NCI-H460 (cell line): ENCODE results near the gene ATG2B. TPM values are rescaled to one million over a fixed set of nuclear protein-coding genes. Genes with fewer than 3 reads are reported as not detected.
"Not testable (repeated sequence)": the region's sequence is repeated elsewhere in the genome, so short reads cannot be mapped to it uniquely, and the experiment has no call there.

Source experiments
- DNase-seq: peaks from one replicate; pipeline ENCODE4 v3.0.0-alpha.2; 2016; ENCODE audit warnings: low read depth; ENCODE audit errors: extremely low read depth
- total RNA-seq: library from RNA; depleted of rRNA; stranded (reverse); fragments of >200 nt; shearing (Covaris generic); gene quantifications from 2 replicates; pipeline ENCODE4 v1.2.3, GENCODE V29; 2014

The ATG2B gene
- total RNA-seq, 1 experiment from 2014 or later = 13.1 TPM

DNA sequence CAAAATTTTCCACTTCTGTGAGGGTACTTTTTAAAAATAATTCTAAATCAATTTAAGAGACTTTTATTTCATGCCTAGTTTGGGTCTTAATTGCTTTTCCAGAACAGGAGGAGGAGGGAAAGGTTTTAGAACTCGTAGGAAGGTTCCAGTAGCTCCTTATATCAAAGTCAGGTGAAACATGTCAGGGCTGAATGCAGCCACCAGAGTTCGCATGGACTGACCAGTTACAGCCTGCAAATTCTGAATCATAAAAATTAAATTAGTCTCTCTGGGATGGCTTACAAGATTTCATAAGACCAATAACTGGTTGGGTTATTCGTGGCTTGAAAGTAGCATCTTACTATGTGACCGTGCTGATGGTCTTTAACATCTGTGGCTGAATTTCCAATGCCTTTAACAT is 106.7 kb downstream of the ATG2B start:
- DNase-seq = no peak

DNA sequence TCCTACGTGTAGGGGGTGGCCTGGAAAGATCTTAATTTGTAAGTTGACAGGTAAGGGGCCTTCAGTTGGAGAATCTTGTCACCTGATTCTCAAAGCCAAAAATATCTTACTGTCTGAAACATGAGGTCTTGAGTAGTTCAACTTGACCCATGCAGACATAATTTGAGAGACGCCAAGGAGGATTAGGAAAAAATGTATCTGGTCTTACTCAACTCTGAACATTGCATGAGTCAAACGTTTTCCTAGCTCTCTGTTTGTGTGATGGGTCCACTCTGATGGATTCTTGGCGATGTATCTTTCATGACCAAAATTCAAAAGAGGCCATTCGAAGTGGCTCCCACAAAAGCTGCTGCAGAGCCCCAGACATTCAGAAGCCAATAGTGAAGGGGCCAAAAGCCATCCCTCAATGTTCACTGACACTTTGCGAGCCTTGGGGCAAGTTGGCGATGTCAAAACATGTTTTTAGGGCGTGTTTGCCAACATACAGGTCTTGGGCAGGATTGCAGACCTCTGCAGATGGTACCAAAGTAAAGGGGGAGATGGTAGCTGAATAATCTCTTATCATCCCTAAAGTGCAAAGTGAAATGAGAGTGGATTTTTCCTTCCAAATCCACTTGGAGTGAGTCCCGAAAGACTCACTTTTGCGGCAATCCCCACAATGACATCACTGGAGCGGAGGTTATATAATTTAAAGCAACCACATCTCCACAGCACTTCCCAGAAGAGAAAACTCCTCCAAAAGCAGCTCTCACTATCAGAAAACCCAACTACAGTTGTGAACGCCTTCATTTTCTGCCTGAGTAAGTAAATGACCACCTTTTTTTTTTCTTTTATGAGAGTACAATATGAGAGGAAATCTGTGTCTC is 107.4 kb downstream of the ATG2B start, which contains the start of gene BDKRB1:
BDKRB1 (plus strand) TSS at position 710 of the 866 bp plus-strand sequence. CDS start 7,473 bp downstream, outside the sequence.
- DNase-seq = no peak

DNA sequence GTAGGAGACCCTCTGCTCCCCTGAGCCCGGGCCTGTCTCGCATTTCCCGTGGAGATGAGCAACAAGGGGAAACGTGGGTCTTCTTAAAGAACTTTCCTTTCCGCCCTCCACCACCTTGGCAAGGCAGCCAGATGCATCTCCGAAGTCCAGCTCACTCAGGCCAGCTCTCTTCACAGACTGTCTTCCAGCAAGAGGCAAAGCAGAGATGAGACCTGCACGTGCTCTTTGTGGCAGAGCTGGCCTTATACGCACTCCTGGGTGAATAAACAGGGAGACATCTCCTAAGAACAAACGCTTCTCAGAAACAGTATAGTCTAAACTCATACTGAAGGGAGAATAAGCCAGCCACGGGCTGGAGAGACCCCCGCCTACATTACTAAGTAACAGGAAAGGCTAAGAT is 108.5 kb downstream of the ATG2B start:
- DNase-seq = no peak

DNA sequence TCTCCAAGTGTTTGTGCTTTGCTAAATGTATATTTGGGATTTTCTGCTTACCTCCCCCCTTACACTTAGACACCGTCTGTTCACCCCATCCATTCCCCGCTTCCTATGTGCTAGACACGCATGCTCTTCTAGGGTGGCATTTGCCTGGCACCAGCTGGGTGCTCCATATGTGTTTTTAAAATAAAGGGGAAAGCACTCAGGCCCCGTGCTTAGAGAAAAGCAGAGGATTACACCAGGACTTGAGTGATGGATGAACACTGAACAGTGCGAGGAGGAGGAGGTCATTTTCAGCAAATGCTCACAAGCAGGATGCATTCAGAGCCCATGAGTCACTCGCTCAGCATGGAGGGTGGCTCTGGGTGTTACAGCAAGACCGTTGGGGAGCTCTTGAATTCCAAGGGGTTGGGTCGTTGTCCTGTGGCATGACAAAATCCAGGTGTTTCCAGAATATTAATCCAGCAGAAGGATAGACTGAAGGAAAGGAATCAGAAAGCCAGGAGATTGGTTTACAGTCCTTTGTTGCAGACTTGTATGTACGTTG is 110.1 kb downstream of the ATG2B start:
- no peak for DNase-seq

DNA sequence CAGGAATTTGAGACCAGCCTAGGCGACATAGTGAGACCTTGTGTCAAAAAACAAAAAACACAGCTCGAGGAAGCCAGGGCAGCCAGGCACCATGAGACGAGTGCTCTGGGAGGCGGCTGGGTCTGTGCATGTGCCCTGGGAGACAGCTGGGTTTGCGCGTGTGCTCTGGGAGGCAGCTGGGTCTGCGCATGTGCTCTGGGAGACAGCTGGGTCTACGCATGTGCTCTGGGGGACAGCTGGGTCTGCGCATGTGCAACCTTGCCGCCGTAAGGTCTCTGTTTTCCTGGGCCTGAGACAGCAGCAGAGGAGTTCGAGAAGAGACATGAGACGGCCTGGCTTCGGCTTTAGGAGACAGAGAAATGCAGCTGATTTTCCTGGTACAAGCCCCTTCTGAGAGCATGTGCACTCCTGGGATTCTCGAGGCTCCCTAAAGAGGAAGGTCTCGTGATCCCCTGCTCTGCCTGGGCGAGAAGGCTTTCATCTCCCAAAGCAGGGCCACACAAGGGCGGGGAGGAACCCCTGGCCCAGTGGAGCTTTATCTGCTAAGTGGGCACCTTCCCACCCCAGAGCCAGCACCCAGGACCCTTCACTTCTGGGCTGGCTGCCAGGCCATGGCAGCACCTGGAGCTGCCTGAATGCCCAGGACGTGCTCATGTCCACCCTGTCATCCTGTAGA is 110.7 kb downstream of the ATG2B start:
- DNase-seq = no peak

DNA sequence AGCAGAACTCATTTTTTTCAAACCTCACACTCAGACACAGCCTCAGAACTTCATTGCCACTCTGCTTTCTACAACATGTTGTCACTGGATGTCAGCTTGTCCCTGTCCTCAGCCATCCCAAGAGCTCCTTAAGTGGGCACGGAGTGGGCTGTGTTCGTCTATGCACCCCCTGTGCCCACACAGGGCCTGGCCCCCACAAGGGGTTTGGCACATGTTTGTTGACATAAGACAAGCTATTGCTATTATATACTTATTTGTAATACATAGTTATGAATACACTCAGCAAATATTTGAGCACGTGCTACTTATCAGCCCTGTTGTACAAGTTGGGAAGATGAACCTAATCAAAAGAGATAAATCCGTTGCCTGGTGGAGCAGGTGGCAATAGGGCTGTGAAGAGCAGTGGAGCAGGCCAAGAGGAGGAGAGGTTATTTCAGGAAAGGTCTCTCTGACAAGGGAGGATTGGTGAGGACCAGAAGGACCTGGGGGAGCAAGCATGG is 111.4 kb downstream of the ATG2B start:
- no peak for DNase-seq

DNA sequence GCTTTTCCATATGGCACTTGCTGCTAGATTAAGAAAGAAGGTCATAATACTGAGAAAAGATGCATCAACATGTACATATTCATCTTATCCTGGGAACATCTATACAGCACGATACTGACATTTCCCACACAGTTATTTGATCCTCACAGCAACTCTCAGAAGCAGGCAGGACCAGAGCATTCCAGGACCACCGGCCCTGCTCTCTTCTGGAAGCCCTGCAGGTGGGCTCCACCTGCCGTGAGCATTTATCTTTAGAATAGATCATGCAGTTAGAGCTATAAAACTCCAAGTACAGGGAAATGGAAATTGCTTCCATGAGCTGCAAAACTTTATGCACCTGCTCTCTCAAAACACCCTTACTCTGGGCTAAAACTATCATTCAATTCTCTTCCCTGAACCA is 112.7 kb downstream of the ATG2B start:
- no peak for DNase-seq

DNA sequence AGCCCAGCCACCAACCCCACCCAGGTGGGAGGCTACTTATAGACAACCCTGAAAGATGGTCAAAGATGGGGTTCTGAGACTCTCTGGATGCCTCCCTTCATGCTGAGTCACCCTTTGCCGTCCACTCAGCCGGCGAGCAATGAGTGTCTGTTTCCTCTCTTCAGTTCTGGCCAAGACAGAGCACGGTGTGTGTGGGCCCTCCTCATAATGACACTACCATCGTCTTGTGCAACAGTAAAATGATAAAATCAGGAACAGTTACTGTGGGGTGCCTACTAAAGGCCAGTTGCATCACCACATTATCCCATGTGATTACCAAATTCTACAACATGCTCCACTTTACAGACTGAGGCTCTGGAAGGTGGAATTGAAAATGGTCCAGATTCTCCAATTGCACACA is 114.1 kb downstream of the ATG2B start:
- DNase-seq = no peak

DNA sequence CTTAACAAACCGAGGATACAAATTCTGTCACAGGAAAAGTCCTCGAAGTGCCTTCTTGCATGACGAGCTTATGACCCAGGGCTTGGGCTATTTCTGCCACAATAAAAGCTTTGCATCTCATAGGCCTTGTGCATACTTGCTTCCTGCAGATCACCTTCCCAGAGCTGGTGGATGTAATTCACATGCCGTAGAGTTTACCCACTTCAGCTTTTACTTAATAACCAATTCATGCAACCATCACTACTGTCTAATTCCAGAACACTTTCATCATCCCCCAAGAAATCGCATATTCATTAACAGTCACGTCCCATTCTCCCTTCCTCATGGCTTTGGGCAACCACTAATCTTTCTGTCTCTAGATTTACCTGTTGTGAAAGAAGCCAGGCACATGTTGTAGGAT is 116.1 kb downstream of the ATG2B start:
- DNase-seq = no peak

DNA sequence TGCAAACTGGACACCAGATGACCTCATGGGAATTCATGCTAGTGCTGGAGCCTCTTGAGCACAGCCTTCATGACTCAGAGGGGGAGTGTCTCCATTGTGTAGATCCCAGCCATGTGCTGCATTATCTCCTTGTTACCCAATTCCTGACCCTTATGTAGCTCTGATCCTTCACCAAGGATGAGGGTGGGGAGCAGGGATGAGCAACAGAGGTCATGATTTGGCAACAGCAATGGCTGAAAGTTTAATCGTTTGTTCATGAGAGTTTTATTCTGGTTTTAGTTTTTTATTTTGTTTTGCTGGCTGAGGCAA is 116.6 kb downstream of the ATG2B start:
- no peak for DNase-seq

DNA sequence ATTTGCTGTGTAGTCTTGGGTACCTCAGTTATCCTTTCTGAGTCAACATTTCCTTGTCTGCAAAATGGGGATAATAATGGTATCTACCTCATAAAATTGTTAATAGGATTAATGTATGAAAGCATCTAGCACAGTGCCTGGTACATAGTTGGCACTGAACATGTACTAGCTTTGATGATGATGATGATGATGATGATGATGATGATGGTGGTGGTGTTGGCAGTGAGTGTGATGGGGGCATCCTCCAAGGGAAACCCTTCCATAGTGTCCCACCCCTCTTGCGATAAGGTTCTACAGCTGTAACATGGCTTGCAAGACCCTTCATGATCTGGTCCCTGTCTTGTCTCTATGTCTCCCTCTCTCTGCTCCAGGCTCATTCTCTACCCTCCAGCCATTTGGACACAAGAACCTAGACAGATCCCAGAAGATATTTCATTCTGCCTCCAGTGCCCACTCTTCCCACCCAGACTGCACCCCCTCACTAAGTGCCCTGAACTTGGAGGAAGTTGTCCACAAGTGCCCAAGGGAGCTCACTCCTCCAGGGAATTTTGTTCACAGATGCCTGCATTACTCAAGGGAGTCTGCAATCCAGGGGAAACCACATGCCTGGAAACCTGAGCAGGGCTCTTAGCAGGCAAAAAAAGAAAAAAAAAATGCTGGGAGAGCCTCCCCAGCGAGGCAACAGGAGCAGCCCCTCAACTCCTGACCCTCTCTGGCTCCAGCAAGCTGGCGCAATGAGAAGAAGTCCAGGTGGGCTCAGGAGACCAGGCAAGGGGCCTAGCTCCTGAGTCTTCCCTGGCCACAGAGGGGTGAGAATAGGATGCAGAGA is 117.2 kb downstream of the ATG2B start:
- no peak for DNase-seq

DNA sequence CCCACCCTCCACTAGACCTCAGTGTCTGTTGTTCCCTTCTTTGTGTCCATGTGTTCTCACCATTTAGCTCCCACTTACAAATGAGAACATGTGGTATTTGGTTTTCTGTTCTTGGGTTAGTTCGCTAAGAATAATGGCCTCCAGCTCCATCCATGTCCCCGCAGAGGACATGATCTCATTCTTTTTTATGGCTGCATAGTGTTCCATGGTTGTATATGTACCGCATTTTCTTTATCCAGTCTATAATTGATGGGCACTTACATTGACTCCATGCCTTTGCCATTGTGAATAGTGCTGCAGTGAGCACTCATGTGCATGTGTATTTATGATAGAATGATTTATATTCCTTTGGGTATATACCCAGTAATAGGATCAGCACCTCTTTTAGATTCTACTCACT is 118.1 kb downstream of the ATG2B start:
- not testable (repeated sequence) for DNase-seq

DNA sequence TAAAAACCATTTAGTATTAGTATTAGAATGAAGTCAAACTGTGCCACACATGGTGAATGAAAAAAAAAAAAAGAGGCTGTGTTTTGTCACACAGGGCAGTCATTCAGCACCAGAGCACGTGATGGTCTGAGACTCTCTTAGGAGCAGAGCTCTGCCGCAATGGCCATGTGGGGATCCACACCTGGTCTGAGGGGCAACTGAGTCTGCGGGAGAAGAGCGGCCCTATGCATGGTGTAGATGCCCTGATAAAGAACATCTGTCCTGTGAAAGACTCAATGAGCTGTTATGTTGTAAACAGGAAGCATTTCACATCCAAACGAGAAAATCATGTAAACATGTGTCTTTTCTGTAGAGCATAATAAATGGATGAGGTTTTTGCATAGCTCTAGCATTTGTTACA is 119.4 kb downstream of the ATG2B start:
- DNase-seq = no peak

DNA sequence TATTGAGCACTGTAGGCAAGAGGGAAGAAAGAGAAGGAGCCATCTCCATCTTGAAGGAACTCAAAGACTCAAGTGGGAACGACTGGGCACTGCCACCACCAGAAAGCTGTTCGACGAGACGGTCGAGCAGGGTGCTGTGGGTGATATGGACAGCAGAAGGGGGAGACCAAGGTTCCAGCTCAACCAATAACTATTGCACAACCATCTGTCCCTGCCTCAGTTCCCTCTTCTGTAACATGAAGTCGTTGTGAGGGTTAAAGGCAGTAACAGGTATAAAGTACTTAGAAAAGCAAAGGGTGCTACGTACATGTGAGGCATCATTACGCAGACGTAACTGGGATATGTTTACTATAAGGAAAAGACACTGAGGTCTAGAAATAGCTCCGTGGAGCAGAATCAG is 121.0 kb downstream of the ATG2B start:
- no peak for DNase-seq

DNA sequence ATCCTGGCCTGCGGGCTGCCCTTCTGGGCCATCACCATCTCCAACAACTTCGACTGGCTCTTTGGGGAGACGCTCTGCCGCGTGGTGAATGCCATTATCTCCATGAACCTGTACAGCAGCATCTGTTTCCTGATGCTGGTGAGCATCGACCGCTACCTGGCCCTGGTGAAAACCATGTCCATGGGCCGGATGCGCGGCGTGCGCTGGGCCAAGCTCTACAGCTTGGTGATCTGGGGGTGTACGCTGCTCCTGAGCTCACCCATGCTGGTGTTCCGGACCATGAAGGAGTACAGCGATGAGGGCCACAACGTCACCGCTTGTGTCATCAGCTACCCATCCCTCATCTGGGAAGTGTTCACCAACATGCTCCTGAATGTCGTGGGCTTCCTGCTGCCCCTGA is 122.5 kb downstream of the ATG2B start:
- no peak for DNase-seq

DNA sequence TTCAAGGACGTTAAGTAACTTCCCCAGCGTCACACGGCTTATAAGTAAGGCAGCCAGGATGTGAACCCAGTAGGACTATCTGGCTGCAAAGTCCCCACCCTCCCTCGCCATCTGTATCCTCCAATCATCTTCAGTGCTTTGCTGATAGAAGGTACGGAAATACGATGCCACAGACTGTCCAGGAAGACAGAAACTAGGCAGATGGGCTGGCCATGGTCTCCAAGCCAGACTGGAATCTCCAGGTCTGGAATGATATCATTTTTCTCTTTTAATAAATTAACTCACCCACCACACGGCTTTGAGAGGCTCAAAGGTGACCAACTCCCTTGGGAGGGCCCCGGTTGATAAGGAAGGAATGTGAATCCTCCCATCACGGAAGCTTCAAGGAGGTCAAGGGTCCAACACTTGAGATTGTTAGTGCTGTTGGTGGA is 123.4 kb downstream of the ATG2B start:
- DNase-seq = no peak

DNA sequence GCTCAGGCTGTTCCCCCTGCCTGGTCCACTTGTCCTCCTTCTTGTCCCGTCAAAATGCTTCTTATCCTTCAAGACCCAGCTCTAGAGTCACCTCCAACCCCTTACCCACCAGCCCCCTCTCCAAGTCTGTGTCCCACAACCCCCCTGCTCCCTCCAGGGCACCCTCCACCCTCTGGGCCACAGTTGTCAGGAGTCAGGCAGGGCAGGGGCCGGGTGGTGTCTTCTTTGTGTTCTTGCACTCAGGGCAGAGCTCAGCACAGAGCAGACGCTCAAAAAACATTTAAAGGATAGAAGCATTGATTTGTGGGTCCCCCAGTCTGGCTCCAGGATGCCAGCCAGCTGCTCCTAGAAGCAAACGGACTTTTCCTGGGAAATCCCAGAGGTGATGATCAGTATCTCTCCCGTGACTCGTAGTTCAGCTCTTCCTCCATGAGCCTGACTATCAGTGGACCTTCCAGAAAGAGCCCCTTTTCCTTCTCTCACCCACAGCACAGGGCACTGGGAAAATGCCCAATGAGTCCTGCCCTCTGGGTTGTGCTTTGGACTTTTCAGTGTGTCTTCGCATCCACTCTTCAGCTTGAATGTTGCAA is 124.4 kb downstream of the ATG2B start:
- DNase-seq = no peak

DNA sequence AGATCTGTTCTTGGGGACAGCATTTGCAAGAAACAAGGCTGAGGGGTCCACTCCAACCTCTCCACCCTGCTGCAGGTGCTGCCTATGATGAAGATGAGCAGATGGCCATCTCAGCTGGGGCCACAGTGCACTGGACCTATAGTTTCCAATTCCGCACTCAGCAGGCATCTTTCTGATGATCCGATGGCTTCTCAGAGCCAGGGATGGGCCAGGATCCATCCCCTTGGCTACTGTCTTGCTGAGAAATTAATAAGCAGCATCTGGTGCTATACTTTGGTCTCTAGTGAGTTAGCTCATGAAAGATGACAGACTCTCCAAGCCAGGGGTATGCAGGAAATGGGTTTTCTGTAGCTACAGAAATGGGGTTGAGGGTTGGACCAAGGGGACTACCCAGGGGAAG is 125.5 kb downstream of the ATG2B start:
- no peak for DNase-seq

DNA sequence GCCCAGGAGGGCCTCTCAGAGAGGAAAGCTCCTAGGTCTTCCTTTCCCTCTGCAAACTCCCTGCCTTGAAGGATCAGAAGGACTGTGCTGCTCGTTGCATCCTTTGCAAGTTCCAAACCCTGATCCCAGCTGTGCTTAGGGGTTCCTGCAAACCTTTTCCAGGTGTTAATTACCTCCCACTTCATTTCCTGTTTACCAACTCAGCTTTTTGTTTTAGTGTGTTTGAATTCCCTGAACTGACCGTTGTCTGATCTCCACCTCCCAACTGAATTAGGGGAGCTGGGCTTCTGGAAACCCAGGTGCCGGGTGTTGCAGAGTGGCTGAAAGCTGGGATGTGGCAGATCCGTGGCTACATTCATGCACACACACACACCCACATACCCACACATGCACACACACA is 127.7 kb downstream of the ATG2B start:
- no peak for DNase-seq

DNA sequence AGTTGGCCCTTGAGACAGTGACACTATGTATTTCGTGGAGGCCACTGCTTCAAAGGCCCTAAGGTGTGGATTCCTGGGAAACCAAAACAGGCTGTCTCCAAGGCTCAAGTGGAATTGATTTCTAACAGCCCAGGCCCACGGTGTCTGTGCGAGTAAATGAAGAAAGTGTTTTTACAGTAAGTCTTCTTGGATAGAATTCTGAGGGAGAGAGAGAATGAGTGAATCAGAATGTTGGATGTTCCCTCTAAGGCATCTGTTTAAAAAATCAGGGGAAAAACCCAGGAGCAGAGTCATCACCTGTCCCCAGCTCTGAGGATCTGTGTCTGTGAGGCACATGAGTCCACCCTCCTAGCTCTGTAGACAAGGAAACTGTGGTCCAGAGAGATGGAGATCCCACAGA is 129.5 kb downstream of the ATG2B start:
- DNase-seq = no peak

DNA sequence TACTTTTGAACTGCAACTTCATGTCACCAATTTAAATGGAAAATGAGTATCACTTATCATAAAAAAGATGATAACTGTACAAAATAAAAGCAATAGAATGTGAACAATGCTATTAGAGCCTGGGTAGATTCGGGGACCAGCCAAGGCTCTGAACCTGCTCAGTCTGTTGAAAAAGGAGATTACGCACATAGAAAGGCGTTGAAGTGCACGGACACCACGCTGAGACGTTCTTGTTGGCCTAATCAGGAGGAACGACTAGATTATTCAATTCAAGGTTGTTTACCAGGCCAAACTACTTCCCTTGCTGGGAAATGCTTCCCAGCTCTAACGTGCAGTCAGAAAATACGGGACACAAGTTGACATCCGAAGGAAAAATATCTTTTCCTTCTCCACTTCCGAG is 130.6 kb downstream of the ATG2B start:
- DNase-seq = no peak
